Measurements from ENCODE around the gene HIP1R.

The HIP1R gene

GRCh38 chr12:122834921-122835749, at the start of gene HIP1R:
HIP1R (plus strand) TSS chr12:122835457; CDS start chr12:122835551, 94 bp downstream.
- TF ChIP-seq, protein P1, sequence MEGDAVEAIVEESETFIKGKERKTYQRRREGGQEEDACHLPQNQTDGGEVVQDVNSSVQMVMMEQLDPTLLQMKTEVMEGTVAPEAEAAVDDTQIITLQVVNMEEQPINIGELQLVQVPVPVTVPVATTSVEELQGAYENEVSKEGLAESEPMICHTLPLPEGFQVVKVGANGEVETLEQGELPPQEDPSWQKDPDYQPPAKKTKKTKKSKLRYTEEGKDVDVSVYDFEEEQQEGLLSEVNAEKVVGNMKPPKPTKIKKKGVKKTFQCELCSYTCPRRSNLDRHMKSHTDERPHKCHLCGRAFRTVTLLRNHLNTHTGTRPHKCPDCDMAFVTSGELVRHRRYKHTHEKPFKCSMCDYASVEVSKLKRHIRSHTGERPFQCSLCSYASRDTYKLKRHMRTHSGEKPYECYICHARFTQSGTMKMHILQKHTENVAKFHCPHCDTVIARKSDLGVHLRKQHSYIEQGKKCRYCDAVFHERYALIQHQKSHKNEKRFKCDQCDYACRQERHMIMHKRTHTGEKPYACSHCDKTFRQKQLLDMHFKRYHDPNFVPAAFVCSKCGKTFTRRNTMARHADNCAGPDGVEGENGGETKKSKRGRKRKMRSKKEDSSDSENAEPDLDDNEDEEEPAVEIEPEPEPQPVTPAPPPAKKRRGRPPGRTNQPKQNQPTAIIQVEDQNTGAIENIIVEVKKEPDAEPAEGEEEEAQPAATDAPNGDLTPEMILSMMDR (IDR thresholded peaks at IDR 0.05) = no peak

- TF ChIP-seq, protein P1 (IDR thresholded peaks at IDR 0.05) = no peak
Observed at GRCh38 chr12:122785503-122785902, 49.8 kb upstream of the HIP1R start.

DNA sequence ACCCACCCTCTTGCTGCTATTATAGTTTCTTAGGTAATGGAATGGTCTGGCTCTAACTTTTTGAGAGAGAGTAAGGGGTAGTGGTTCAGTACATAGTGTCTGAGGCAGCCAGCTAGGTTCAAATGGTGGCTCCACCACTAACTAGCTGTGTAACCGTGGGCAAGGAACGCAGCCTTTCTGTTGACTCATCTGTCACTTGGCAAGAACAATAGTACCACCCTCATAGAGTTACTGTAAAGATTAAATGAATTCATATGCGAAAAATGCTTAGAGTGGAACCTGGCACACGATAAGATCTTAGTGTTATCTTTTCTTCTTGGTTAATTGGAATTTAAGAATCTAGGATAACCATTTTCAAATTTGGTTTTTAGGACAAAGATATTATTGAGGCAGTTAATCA, 46.9 kb upstream of the HIP1R start:
- TF ChIP-seq, protein P1 (IDR thresholded peaks at IDR 0.05) = no peak

GRCh38 chr12:122789637-122790036, 45.6 kb upstream of the HIP1R start:
- TF ChIP-seq, protein P1 (IDR thresholded peaks at IDR 0.05) = no peak

- TF ChIP-seq, protein P1 (IDR thresholded peaks at IDR 0.05) = no peak
Observed at GRCh38 chr12:122790393-122791075, 44.7 kb upstream of the HIP1R start.

GRCh38 chr12:122793685-122794106, 41.6 kb upstream of the HIP1R start:
- TF ChIP-seq, protein P1 (IDR thresholded peaks at IDR 0.05) = peak; percentile 68

DNA sequence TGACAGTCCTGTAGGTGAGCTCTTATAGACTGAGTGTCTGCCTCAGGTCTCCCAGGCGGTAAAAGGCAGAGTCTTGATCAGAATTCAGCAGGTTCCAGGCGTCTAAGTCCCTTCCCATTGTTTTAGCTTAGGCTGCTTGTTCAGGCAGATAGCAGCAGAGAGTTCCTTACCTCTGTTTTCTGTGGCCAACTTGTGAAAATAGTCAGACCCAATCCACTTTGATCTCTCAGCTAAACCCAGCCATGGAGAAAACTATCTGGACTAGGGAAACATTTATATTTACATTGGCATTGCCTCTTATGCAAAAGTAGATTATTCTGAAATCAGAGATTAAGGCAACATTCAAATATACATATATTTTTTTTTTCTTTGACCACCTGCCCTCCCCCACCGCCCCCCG, 39.5 kb upstream of the HIP1R start:
- TF ChIP-seq, protein P1 (IDR thresholded peaks at IDR 0.05) = no peak
